Body of pancreas (tissue), 4 donors: ENCODE measurements around the gene PRKAA1. TPM values are rescaled to one million over a fixed set of nuclear protein-coding genes. Genes with fewer than 3 reads are reported as not detected.
"Not testable (repeated sequence)": the region's sequence is repeated elsewhere in the genome, so short reads cannot be mapped to it uniquely, and the experiment has no call there.

ENCODE experiments used
- ATAC-seq: fragments of 150-250 bp; one replicate; pipeline ENCODE4 v1.9.1; 2016
- DNase-seq, 4 donors: peaks; one replicate each; pipeline ENCODE4 v3.0.0-alpha.2; 2019
- H3K27ac ChIP-seq, 4 donors: fragments of 200-600 bp; sonication (generic); 1 replicate in 3 of 4; 2 replicates in 1 of 4; pipeline versions ENCODE4 v1.5.1 to v1.6.1; 2016 to 2019; ENCODE audit warnings: mild to moderate bottlenecking in 1 of 4, mixed read lengths in 1 of 4, moderate library complexity in 1 of 4
- H3K27me3 ChIP-seq, 2 donors: fragments of 200-600 bp; sonication (generic); one replicate each; pipeline ENCODE4 v1.6.0; 2016; ENCODE audit warnings: mild to moderate bottlenecking in 1 of 2
- H3K36me3 ChIP-seq, 2 donors: fragments of 200-600 bp; sonication (generic); replicated peaks in 1 of 2; 2 replicates each; pipeline ENCODE4 v1.5.1; 2016; ENCODE audit warnings: low read depth in 2 of 2; ENCODE audit not compliant: insufficient read depth in 1 of 2
- H3K4me1 ChIP-seq: fragments of 200-600 bp; sonication (generic); one replicate; pipeline ENCODE4 v1.6.0; 2016
- H3K4me3 ChIP-seq, 2 donors: fragments of 200-600 bp; sonication (generic); 1 replicate in 1 of 2; 2 replicates in 1 of 2; pipeline ENCODE4 v1.5.1; 2016 to 2019
- H3K9me3 ChIP-seq, 3 donors: fragments of 200-600 bp; sonication (generic); 1 replicate in 2 of 3; 2 replicates in 1 of 3; pipeline ENCODE4 v1.5.1; 2016
- POLR2A ChIP-seq, 3 donors: fragments of 450-650 bp; IDR thresholded peaks; one replicate each; pipeline ENCODE4 v1.6.1; 2016; ENCODE audit warnings: antibody characterized with exemption in 3 of 3, mild to moderate bottlenecking in 2 of 3
- WGBS, 2 donors: methylation state at CpG; one replicate each; pipeline ENCODE4 v1.1.5; 2017; 5-methylcytosine and 5-hydroxymethylcytosine counted together
- intact Hi-C: fragments of 100-400 bp; cut with DNase I; formaldehyde crosslinking; loops from one replicate; pipeline ENCODE4 v1.15.1; 2023
- small RNA-seq: library from RNA; depleted of rRNA; stranded (forward); fragments of <200 nt; gene quantifications from one replicate; pipeline ENCODE3, GENCODE V24; 2016
- total RNA-seq, 2 donors: library from RNA; depleted of rRNA; stranded (reverse); fragments of >200 nt; gene quantifications; one replicate each; pipeline ENCODE4 v1.1.0, GENCODE V29; 2016
- TF ChIP-seq, protein P1 (sequence below), 7 experiments: fragments of 450-650 bp in 4 of 7; fragments of 200-600 bp in 3 of 7; sonication (generic) in 3 of 7; IDR thresholded peaks; one replicate each; pipeline ENCODE4 v1.5.1; 2016 to 2019; ENCODE audit warnings: antibody characterized with exemption in 7 of 7

The PRKAA1 gene
- total RNA-seq, 2 donors from 2014 or later: 53.2 to 70.9 TPM

DNA sequence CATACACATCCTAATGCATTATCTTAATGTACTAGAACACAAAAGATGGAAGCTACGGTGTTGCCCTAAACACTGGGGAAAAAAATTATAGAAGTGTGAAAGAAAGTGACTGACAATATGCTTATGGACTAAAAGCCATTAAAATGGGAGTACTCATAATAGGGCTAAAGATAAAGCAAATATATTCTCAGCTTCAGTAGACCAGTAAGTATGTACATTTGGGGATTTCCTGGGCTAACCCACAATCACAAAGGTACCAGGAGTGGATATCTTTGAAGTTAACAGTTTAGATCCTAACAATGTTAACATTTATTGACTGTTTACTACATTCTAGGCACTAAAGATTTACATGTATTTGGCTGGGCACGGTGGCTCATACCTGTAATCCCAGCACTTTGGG is 81.6 kb downstream of the PRKAA1 start:
- DNase-seq (no peak), ATAC-seq (no peak)
- intact Hi-C loops: no loop called here
- Histone ChIP-seq H3K4me1 (peaks cover 6% of the 10 kb centered on the region), H3K36me3 (no peaks in the 10 kb centered on the region), H3K4me3 (no peak overlapping the region), H3K27me3 (no peaks in the 10 kb centered on the region), H3K27ac (no peak overlapping the region), H3K9me3 (no peaks in the 10 kb centered on the region)
- TF ChIP-seq POLR2A (IDR thresholded peaks at IDR 0.05): no peak
- TF ChIP-seq, protein P1, sequence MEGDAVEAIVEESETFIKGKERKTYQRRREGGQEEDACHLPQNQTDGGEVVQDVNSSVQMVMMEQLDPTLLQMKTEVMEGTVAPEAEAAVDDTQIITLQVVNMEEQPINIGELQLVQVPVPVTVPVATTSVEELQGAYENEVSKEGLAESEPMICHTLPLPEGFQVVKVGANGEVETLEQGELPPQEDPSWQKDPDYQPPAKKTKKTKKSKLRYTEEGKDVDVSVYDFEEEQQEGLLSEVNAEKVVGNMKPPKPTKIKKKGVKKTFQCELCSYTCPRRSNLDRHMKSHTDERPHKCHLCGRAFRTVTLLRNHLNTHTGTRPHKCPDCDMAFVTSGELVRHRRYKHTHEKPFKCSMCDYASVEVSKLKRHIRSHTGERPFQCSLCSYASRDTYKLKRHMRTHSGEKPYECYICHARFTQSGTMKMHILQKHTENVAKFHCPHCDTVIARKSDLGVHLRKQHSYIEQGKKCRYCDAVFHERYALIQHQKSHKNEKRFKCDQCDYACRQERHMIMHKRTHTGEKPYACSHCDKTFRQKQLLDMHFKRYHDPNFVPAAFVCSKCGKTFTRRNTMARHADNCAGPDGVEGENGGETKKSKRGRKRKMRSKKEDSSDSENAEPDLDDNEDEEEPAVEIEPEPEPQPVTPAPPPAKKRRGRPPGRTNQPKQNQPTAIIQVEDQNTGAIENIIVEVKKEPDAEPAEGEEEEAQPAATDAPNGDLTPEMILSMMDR (IDR thresholded peaks at IDR 0.05): no peak
- WGBS, 2 donors: 96 to 98% methylated on average over 2 of the region's 2 CpGs

DNA sequence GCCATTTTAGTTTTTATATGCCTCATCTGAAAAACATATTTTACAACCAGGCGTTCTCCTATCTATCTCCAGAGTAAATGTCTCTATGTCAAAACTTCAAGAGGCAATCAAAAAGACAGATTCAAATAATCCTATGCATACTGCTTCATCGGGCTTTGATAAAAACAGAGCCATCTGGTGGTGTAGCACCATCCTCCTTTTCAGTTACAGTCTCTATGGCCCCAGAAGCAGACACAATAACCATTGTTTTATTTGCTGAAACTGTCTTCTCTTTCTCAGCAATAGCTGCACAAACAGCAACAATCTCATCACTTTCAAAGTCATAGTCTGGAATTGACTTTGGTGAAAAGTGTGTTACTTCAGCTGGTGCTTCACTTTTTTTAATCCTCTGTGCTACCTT is 82.2 kb downstream of the PRKAA1 start:
- no peak for TF ChIP-seq POLR2A (IDR thresholded peaks at IDR 0.05)
- TF ChIP-seq, protein P1 (IDR thresholded peaks at IDR 0.05): no peak
- Histone ChIP-seq H3K36me3 (no peaks in the 10 kb centered on the region), H3K4me3 (no peak overlapping the region), H3K27me3 (no peaks in the 10 kb centered on the region), H3K4me1 (peaks cover 6% of the 10 kb centered on the region), H3K9me3 (no peaks in the 10 kb centered on the region), H3K27ac (no peak overlapping the region)
- ATAC-seq: no peak
- WGBS, 2 donors: 24 to 68% methylated on average over 2 of the region's 2 CpGs
- intact Hi-C loops: no loop called here
- DNase-seq: no peak

DNA sequence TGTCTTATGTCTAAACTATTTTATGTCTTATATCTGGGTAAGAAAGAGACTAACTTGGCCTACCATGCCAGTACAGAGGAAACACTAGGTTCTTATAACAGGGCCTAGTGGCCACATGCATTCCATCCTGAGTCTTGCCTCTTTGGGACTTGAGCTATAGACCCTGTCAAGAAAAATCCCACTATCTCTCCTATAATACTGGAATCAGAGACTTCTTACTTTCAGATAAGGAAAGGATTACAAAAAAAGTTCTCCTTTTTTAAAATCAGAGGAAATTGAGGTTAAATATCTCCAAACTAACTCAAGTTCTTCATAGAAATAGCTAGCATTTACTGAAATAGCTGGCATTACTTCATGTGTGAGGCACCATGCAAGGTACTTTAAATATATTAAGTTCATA is 84.2 kb downstream of the PRKAA1 start:
- intact Hi-C loops: no loop called here

DNA sequence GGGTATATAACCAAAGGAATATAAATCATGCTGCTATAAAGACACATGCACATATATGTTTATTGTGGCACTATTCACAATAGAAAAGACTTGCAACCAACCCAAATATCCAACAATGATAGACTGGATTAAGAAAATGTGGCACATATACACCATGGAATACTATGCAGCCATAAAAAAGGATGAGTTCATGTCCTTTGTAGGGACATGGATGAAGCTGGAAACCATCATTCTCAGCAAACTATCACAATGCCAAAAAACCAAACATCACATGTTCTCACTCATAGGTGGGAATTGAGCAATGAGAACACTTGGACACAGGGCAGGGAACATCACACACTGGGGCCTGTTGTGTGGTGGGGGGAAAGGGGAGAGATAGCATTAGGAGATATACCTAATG is 87.6 kb downstream of the PRKAA1 start:
- H3K4me3 ChIP-seq, intact Hi-C loops, ATAC-seq, H3K4me1 ChIP-seq, H3K27ac ChIP-seq, H3K9me3 ChIP-seq, H3K36me3 ChIP-seq, DNase-seq, H3K27me3 ChIP-seq: not testable (repeated sequence)

More for the DNA sequence above, 84.2 kb downstream of the PRKAA1 start:
- peaks cover 6% of the 10 kb centered on the region for H3K4me1 ChIP-seq
- no peak for ATAC-seq
- no peaks in the 10 kb centered on the region for H3K9me3 ChIP-seq
- TF ChIP-seq, protein P1 (IDR thresholded peaks at IDR 0.05): no peak
- TF ChIP-seq POLR2A (IDR thresholded peaks at IDR 0.05): no peak
- H3K27ac ChIP-seq: no peak overlapping the region
- no peak for DNase-seq
- no peak overlapping the region for H3K4me3 ChIP-seq
- no peaks in the 10 kb centered on the region for H3K27me3 ChIP-seq
- H3K36me3 ChIP-seq: no peaks in the 10 kb centered on the region

Small RNA genes lying within 50 kb of the gene (small RNA-seq; reads per million reads assigned to genes)
- gene RF00191 (not detected), gene SNORD72 (53.3 reads per million, percentile 95 among the genes with 10 or more reads in this experiment)

Other genes with a start within 250 kb of the PRKAA1 start
- 10 to 100 TPM; 25.9 to 38.9 TPM for gene PTGER4, start 118.5 kb downstream of the PRKAA1 start, total RNA-seq
- gene TTC33, start 42.4 kb downstream of the PRKAA1 start, total RNA-seq: 1 to 10 TPM; 2.3 to 9.3 TPM
- 100 to 1,000 TPM; 126 to 256 TPM for gene RPL37, start 36.8 kb upstream of the PRKAA1 start, total RNA-seq
- 1 to 10 TPM; 5.4 to 5.6 TPM for gene CARD6, start 43.0 kb upstream of the PRKAA1 start, total RNA-seq
- gene C7, start 111.1 kb upstream of the PRKAA1 start, total RNA-seq: 100 to 1,000 TPM; 288 to 392 TPM